Endothelial cell of umbilical vein (primary cell): ENCODE measurements around the gene IFT27. TPM values are rescaled to one million over a fixed set of nuclear protein-coding genes. Genes with fewer than 3 reads are reported as not detected.
"Not testable (repeated sequence)": the region's sequence is repeated elsewhere in the genome, so short reads cannot be mapped to it uniquely, and the experiment has no call there.

Experiments used
- BruUV-seq: library from RNA; stranded (reverse); fragments of 400-500 nt; replicated peaks from 2 replicates; lab custom pipeline; 2021; lab: Mats Ljungman, UMichigan
- CTCF ChIA-PET: fragments of 300-600, 350-600 bp; sonication (Branson Sonifier 250); formaldehyde crosslinking; loops from one replicate; lab custom pipeline; 2021; ENCODE audit warnings: antibody characterized with exemption, inconsistent platforms; lab: Charles Lee
- POLR2A ChIA-PET: fragments of 300-600, 350-600 bp; sonication (Branson Sonifier 250); formaldehyde crosslinking; loops from one replicate; lab custom pipeline; 2021; ENCODE audit warnings: antibody characterized with exemption, inconsistent platforms; lab: Charles Lee
- DNase-seq: peaks from one replicate; pipeline ENCODE4 v3.0.0-alpha.2; 2011; ENCODE audit warnings: low read depth, low spot score
- FAIRE-seq: peaks from 2 replicates; lab custom pipeline; 2011; peaks lifted over from hg19 to GRCh38; lab: Jason Lieb, UNC
- H2AFZ ChIP-seq: 2 replicates; pipeline ENCODE4 v1.6.0; 2012; ENCODE audit warnings: low read depth, low read length, control low read depth, inconsistent platforms
- H3K27ac ChIP-seq: 2 replicates; pipeline ENCODE4 v1.5.1; 2011; ENCODE audit warnings: low read depth, mild to moderate bottlenecking, control low read depth, low read length, moderate library complexity; ENCODE audit not compliant: insufficient read depth
- H3K27me3 ChIP-seq, 2 experiments: 2 replicates each; pipeline versions ENCODE4 v1.6.0 to v1.6.1; 2011; ENCODE audit warnings: low read length in 2 of 2, mixed read lengths in 1 of 2; ENCODE audit not compliant: control insufficient read depth in 2 of 2, insufficient read depth in 2 of 2
- H3K36me3 ChIP-seq, 2 experiments: 2 replicates in 1 of 2; 3 replicates in 1 of 2; pipeline ENCODE4 v1.5.1; 2011; ENCODE audit warnings: low read length in 2 of 2, mild to moderate bottlenecking in 1 of 2, moderate library complexity in 1 of 2; ENCODE audit not compliant: control insufficient read depth in 2 of 2, insufficient read depth in 2 of 2; ENCODE audit errors: extremely low read depth in 1 of 2
- H3K4me1 ChIP-seq: 3 replicates; pipeline ENCODE4 v1.5.1; 2011; ENCODE audit warnings: mild to moderate bottlenecking, low read length; ENCODE audit not compliant: control insufficient read depth, insufficient read depth; ENCODE audit errors: extremely low read depth
- H3K4me2 ChIP-seq: 2 replicates; pipeline ENCODE4 v1.6.1; 2011; ENCODE audit warnings: low read length, control low read depth, mixed read lengths; ENCODE audit not compliant: insufficient read depth
- H3K4me3 ChIP-seq, 3 experiments: fragments of 200-600 bp in 1 of 3; sonication (generic), shearing (Covaris generic) in 1 of 3; replicated peaks in 1 of 3; 2 replicates each; pipeline ENCODE4 v1.5.1; 2011 to 2016; ENCODE audit warnings: control low read depth in 3 of 3, low read length in 3 of 3, mild to moderate bottlenecking in 2 of 3, inconsistent platforms in 1 of 3, low read depth in 1 of 3, moderate library complexity in 1 of 3; ENCODE audit not compliant: insufficient read depth in 1 of 3
- H3K79me2 ChIP-seq: 2 replicates; pipeline ENCODE4 v1.6.0; 2012; ENCODE audit warnings: low read length, inconsistent platforms; ENCODE audit not compliant: control insufficient read depth, insufficient read depth
- H3K9ac ChIP-seq: replicated peaks from 2 replicates; pipeline ENCODE3; 2011; ENCODE audit warnings: low read length, control low read depth; ENCODE audit not compliant: insufficient read depth; ENCODE audit errors: extremely low read depth
- H3K9me1 ChIP-seq: replicated peaks from 3 replicates; pipeline ENCODE4 v1.6.0; 2011; ENCODE audit warnings: mild to moderate bottlenecking, low read length; ENCODE audit not compliant: control insufficient read depth, insufficient read depth; ENCODE audit errors: extremely low read depth
- H3K9me3 ChIP-seq: replicated peaks from 2 replicates; pipeline ENCODE4 v1.5.1; 2012; ENCODE audit warnings: low read length, inconsistent platforms; ENCODE audit not compliant: control insufficient read depth, insufficient read depth
- H4K20me1 ChIP-seq: replicated peaks from 2 replicates; pipeline ENCODE3; 2011; ENCODE audit warnings: mild to moderate bottlenecking, low read length; ENCODE audit not compliant: control insufficient read depth, insufficient read depth; ENCODE audit errors: extremely low read depth
- FOS ChIP-seq: IDR thresholded peaks from 2 replicates; pipeline ENCODE4 v1.6.1; 2011; ENCODE audit warnings: mild to moderate bottlenecking, low read length, moderate library complexity, borderline replicate concordance; ENCODE audit not compliant: insufficient read depth
- GATA2 ChIP-seq: IDR thresholded peaks from 2 replicates; pipeline ENCODE4 v1.7.0; 2011; ENCODE audit warnings: low read depth, mild to moderate bottlenecking, moderate library complexity, mixed read lengths, low read length; ENCODE audit not compliant: insufficient read length, insufficient read depth
- JUN ChIP-seq: IDR thresholded peaks from 2 replicates; pipeline ENCODE4 v1.6.1; 2011; ENCODE audit warnings: borderline replicate concordance, low read depth; ENCODE audit not compliant: insufficient read length, insufficient read depth
- MYC ChIP-seq: IDR thresholded peaks from one replicate; pipeline ENCODE4 v1.6.1; 2011; ENCODE audit warnings: mild to moderate bottlenecking, low read depth, low read length
- POLR2A ChIP-seq: IDR thresholded peaks from 2 replicates; pipeline ENCODE4 v1.6.1; 2012; ENCODE audit warnings: low read depth, mild to moderate bottlenecking, control low read depth, low read length
- POLR2AphosphoS5 ChIP-seq: IDR thresholded peaks from 2 replicates; pipeline ENCODE4 v1.6.1; 2012; ENCODE audit warnings: low read depth, mild to moderate bottlenecking, control low read depth, low read length, moderate library complexity; ENCODE audit not compliant: insufficient read depth
- dilution Hi-C: fragments of 300-500 bp; cut with MboI; formaldehyde crosslinking; loops from one replicate; pipeline ENCODE4 v1.15.0; 2019; ENCODE audit warnings: low sequenced_read_pairs; ENCODE audit not compliant: extremely low pct_ligation_motif_present
- intact Hi-C: fragments of 100-400 bp; cut with micrococcal nuclease; formaldehyde crosslinking; loops from one replicate; pipeline ENCODE4 v1.10.0; 2022
- polyA plus RNA-seq, 4 experiments: library from polyadenylated mRNA; depleted of rRNA in 3 of 4; stranded (reverse) in 3 of 4; unstranded in 1 of 4; fragments of >200 nt; gene quantifications; 2 replicates each; pipeline versions ENCODE4 v1.2.1 to v1.2.3, GENCODE V29; 2011 to 2012; ENCODE audit warnings: missing spikeins in 1 of 4
- total RNA-seq: library from RNA; stranded (reverse); gene quantifications from 2 replicates; pipeline ENCODE4 v1.2.3, GENCODE V29; 2021
- TF ChIP-seq, protein P1 (sequence below), 2 donors: IDR thresholded peaks; 1 replicate in 1 of 2; 2 replicates in 1 of 2; pipeline ENCODE4 v1.5.1; 2011; ENCODE audit warnings: low read length in 2 of 2, mild to moderate bottlenecking in 2 of 2, moderate library complexity in 2 of 2, control low read depth in 1 of 2, inconsistent platforms in 1 of 2, low read depth in 1 of 2; ENCODE audit not compliant: insufficient read depth in 1 of 2; ENCODE audit errors: extremely low read depth in 1 of 2
- TF ChIP-seq, protein P2 (sequence below): IDR thresholded peaks from 2 replicates; pipeline ENCODE4 v1.6.1; 2011; ENCODE audit not compliant: insufficient read depth, insufficient read length

The IFT27 gene
- total and polyA plus RNA-seq, 2 donors (not counting 3 experiments of a cell fraction or from before 2014, with no cell fraction given), result 29.9 to 33.7 TPM

DNA sequence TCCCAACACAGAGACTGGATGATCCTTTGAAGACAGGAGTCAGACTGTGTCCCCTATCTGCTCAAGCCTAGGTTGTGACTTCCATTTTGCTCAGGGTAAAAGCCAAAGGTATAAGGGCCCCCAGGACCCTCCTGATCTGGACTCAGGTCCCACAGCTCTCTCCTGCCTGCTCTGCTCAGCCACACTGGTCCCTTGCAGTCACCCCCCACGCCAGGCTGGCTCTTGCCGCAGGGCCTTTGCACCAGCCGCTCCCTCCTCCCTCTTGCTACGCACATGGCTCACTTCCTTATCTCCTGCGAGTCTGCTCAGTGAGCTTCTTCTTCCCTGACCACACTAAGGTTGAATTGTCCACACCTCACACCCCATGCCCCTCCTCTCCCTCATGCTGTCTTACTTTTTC lies 44.0 kb downstream of the IFT27 start:
- BruUV-seq, result no TSS peak
- H3K9me3 ChIP-seq, result no peaks in the 10 kb centered on the region

DNA sequence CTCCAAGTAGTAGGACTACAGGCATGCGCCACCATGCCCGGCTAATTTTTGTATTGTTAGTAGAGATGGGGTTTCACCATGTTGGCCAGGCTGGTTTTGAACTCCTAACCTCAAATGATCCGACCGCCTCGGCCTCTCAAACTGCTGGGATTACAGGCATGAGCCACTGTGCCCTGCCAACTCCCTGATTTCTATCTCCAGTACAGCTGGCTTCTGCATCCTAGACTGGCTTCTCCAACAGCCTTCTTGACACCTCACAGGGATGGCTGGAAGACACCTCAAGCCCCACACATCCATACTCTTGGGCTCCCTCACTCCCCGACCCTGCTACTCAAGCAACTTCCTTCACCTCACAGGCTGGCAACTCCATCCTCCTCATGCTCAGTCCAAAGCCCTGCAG lies 44.6 kb downstream of the IFT27 start:
- intact Hi-C loops, H3K4me3 ChIP-seq, H4K20me1 ChIP-seq, FAIRE-seq, H3K27ac ChIP-seq, H3K36me3 ChIP-seq, POLR2A ChIA-PET, H2AFZ ChIP-seq, H3K9ac ChIP-seq, BruUV-seq, H3K4me2 ChIP-seq, H3K4me1 ChIP-seq, H3K79me2 ChIP-seq, CTCF ChIA-PET, H3K9me1 ChIP-seq, H3K9me3 ChIP-seq, dilution Hi-C loops, H3K27me3 ChIP-seq, DNase-seq: not testable (repeated sequence)

More for the DNA sequence above, 44.0 kb downstream of the IFT27 start:
- H3K79me2 ChIP-seq, result no peaks in the 10 kb centered on the region
- POLR2A ChIA-PET, result no interaction called here
- H3K4me1 ChIP-seq, result no peaks in the 10 kb centered on the region
- no peak overlapping the region for H3K4me3 ChIP-seq
- dilution Hi-C loops, result no loop called here
- no peak overlapping the region for H2AFZ ChIP-seq
- H4K20me1 ChIP-seq, result no peaks in the 10 kb centered on the region
- intact Hi-C loops, result no loop called here
- H3K36me3 ChIP-seq, result no peaks in the 10 kb centered on the region
- no peaks in the 10 kb centered on the region for H3K9me1 ChIP-seq
- H3K4me2 ChIP-seq, result no peak overlapping the region
- H3K9ac ChIP-seq, result no peak overlapping the region
- H3K27me3 ChIP-seq, result peaks cover 0 to 8% of the 10 kb centered on the region in 2 experiments
- no peak overlapping the region for H3K27ac ChIP-seq
- CTCF ChIA-PET, result no interaction called here
- FAIRE-seq, result no peak
- DNase-seq, result no peak
- no peak for TF ChIP-seq FOS
- TF ChIP-seq, protein P1, sequence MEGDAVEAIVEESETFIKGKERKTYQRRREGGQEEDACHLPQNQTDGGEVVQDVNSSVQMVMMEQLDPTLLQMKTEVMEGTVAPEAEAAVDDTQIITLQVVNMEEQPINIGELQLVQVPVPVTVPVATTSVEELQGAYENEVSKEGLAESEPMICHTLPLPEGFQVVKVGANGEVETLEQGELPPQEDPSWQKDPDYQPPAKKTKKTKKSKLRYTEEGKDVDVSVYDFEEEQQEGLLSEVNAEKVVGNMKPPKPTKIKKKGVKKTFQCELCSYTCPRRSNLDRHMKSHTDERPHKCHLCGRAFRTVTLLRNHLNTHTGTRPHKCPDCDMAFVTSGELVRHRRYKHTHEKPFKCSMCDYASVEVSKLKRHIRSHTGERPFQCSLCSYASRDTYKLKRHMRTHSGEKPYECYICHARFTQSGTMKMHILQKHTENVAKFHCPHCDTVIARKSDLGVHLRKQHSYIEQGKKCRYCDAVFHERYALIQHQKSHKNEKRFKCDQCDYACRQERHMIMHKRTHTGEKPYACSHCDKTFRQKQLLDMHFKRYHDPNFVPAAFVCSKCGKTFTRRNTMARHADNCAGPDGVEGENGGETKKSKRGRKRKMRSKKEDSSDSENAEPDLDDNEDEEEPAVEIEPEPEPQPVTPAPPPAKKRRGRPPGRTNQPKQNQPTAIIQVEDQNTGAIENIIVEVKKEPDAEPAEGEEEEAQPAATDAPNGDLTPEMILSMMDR (IDR thresholded peaks at IDR 0.05; ENCODE audit: extremely low read depth in 1 of 2, insufficient read depth in 1 of 2, low read depth in 1 of 2, low read length in 2 of 2), result no peak
- TF ChIP-seq, protein P2, sequence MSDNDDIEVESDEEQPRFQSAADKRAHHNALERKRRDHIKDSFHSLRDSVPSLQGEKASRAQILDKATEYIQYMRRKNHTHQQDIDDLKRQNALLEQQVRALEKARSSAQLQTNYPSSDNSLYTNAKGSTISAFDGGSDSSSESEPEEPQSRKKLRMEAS, result no peak
- TF ChIP-seq POLR2AphosphoS5, result no peak
- TF ChIP-seq JUN, result no peak
- no peak for TF ChIP-seq MYC
- TF ChIP-seq GATA2, result no peak
- no peak for TF ChIP-seq POLR2A
